ENCODE data around the gene CHRND.
A peak's percentile ranks its signal among the peaks of the same experiment; 100 is the strongest.
"Not testable (repeated sequence)": the region's sequence is repeated elsewhere in the genome, so short reads cannot be mapped to it uniquely, and the experiment has no call there.

Gene CHRND

GRCh38 chr2:232543928-232544631 is 18.1 kb downstream of the CHRND start:
- DNase-seq, result no peak

- DNase-seq, result no peak
Measured at GRCh38 chr2:232544674-232545073, 18.7 kb downstream of the CHRND start.

GRCh38 chr2:232545511-232546375 is 19.8 kb downstream of the CHRND start:
- no peak for DNase-seq

GRCh38 chr2:232547991-232548390 is 22.0 kb downstream of the CHRND start:
- no peak for DNase-seq

- DNase-seq, result no peak
Measured at GRCh38 chr2:232549655-232550353, 23.8 kb downstream of the CHRND start.

GRCh38 chr2:232550354-232551249 is 24.6 kb downstream of the CHRND start, which contains the start of the genes EIF4E2 and TIGD1:
Gene EIF4E2 (plus strand): TSS chr2:232550689. CDS start chr2:232550725, 36 bp downstream.
Gene TIGD1 (minus strand): TSS chr2:232550557. CDS start chr2:232549882, 675 bp downstream.
- DNase-seq, result peak; percentile 64 to 70

GRCh38 chr2:232551250-232551638 is 25.3 kb downstream of the CHRND start:
- no peak for DNase-seq

GRCh38 chr2:232551776-232552175 is 25.8 kb downstream of the CHRND start:
- DNase-seq, result no peak

GRCh38 chr2:232556426-232556825 is 30.5 kb downstream of the CHRND start:
- DNase-seq, result no peak

GRCh38 chr2:232562515-232563151 is 36.7 kb downstream of the CHRND start:
- peak in 1 of 2 experiments; percentile 6 for DNase-seq

GRCh38 chr2:232563580-232563979 is 37.6 kb downstream of the CHRND start:
- no peak for DNase-seq

- DNase-seq, result no peak
Measured at GRCh38 chr2:232567721-232568120, 41.8 kb downstream of the CHRND start.

- no peak for DNase-seq
Measured at GRCh38 chr2:232568161-232568560, 42.2 kb downstream of the CHRND start.

GRCh38 chr2:232569541-232569940 is 43.6 kb downstream of the CHRND start:
- no peak for DNase-seq

- DNase-seq, result not testable (repeated sequence)
Measured at GRCh38 chr2:232570481-232570880, 44.5 kb downstream of the CHRND start.

- DNase-seq, result no peak
Measured at GRCh38 chr2:232571026-232571474, 45.1 kb downstream of the CHRND start.

- DNase-seq, result no peak
Measured at GRCh38 chr2:232573042-232573441, 47.1 kb downstream of the CHRND start.

GRCh38 chr2:232573771-232574435 is 47.9 kb downstream of the CHRND start:
- DNase-seq, result no peak

GRCh38 chr2:232574674-232575403 is 48.9 kb downstream of the CHRND start:
- no peak for DNase-seq

- no peak for DNase-seq
Measured at GRCh38 chr2:232575404-232575746, 49.4 kb downstream of the CHRND start.
